Activated T-helper 1 cell treated with anti-CD3 and anti-CD28 coated beads, Interleukin-12 subunit alpha, Interleukin-12 subunit beta, Interleukin-2, Interleukin-4 antibody, amounts not matched to agents 30 ng/mL and 10 ng/mL and 1 ng/mL, durations not matched to agents 14 hours and 24 hours and 36 hours (primary cell): Measurements from ENCODE around the gene CSMD2. TPM values are rescaled to one million over a fixed set of nuclear protein-coding genes. Genes with fewer than 3 reads are reported as not detected.

Experiments used
- DNase-seq: peaks from one replicate; pipeline ENCODE4 v3.0.0; 2021; ENCODE audit warnings: low spot score
- H3K27ac Mint-ChIP-seq: one replicate; pipeline ENCODE4 v1.8.0; 2021; ENCODE audit warnings: mild to moderate bottlenecking, mixed read lengths
- H3K27me3 Mint-ChIP-seq: one replicate; pipeline ENCODE4 v1.8.0; 2022; ENCODE audit warnings: mild to moderate bottlenecking, moderate library complexity, mixed read lengths; ENCODE audit not compliant: insufficient read depth
- H3K36me3 Mint-ChIP-seq: one replicate; pipeline ENCODE4 v1.8.0; 2021; ENCODE audit warnings: low read depth, mixed read lengths
- H3K4me1 Mint-ChIP-seq: one replicate; pipeline ENCODE4 v1.8.0; 2021; ENCODE audit warnings: low read depth, mixed read lengths
- H3K4me3 Mint-ChIP-seq: one replicate; pipeline ENCODE4 v1.8.0; 2021; ENCODE audit warnings: mild to moderate bottlenecking, moderate library complexity, mixed read lengths
- H3K9me3 Mint-ChIP-seq: one replicate; pipeline ENCODE4 v1.8.0; 2021; ENCODE audit warnings: mixed read lengths
- intact Hi-C: fragments of 100-400 bp; cut with micrococcal nuclease; formaldehyde crosslinking; loops from one replicate; pipeline ENCODE4 v1.15.1; 2024
- total RNA-seq: library from RNA; stranded (reverse); gene quantifications from 2 replicates; pipeline ENCODE4 v1.2.3, GENCODE V29; 2022

CSMD2 gene
- total RNA-seq, 1 donor from 2014 or later: not detected

DNA sequence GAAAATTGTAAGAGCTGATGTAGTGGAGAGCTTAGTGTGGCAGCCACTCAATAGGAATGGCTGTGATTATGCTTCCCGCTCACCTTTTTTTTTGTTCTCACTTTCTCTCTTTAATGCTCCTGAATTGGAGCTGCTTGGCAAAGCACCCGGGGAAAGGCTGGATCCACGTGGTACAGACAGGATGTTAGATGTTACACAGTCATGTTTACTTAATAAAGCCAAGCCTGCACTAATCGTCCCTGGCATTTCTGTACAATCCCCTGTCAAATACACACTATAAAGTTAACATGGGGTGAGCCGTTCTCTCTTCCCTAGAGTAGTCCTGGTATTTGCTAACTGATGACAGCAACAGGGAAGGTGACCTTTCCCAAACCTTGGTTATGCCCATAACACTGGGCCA is 504.8 kb downstream of the CSMD2 start:
- Mint-ChIP-seq H3K27me3 (peaks cover 4% of the 10 kb centered on the region), H3K4me3 (no peak overlapping the region), H3K9me3 (no peaks in the 10 kb centered on the region), H3K4me1 (no peaks in the 10 kb centered on the region), H3K27ac (no peak overlapping the region), H3K36me3 (no peaks in the 10 kb centered on the region)
- intact Hi-C loops: no loop called here
- DNase-seq: no peak

DNA sequence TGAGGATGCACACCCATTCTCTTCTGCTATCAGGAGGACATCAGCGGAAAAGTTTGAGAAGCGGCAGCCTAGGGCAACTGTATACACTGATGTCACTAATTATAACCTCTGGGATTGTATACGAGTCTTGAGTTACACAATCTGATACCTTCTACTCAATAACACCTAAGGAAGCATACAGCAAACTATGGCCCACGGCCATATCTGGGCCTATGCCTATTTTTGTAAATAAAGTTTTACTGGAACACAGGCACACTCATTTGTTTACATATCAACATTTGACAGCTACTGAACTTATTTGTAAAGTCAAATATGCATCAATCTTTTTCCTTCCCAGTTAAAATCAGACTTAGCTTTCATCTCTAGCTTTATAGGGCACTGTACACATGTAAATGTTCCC is 505.4 kb downstream of the CSMD2 start:
- Mint-ChIP-seq H3K9me3 (no peaks in the 10 kb centered on the region), H3K4me1 (no peaks in the 10 kb centered on the region), H3K27me3 (peaks cover 4% of the 10 kb centered on the region), H3K36me3 (no peaks in the 10 kb centered on the region), H3K27ac (no peak overlapping the region), H3K4me3 (no peak overlapping the region)
- intact Hi-C loops: no loop called here
- no peak for DNase-seq

DNA sequence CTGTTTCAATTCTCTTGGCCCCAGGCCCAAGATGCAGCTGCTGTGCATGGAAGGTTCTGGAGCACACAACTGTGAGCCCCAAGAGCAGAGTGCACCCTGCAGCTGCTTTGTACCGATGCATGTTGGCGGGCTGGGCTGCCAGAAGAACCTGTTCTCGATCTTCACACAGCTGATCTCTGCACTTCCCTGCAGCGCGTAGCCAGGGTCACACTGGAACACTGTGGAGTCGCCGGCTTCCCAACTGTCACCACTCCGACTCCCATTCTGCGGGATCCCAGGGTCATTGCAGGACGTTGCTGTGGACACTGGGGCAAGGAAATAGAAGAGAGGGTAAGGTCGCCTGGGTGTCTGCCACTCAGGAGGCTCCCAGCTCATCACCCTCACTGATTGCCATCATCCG is 507.2 kb downstream of the CSMD2 start:
- Mint-ChIP-seq H3K4me1 (no peaks in the 10 kb centered on the region), H3K4me3 (no peak overlapping the region), H3K9me3 (no peaks in the 10 kb centered on the region), H3K27ac (no peak overlapping the region), H3K36me3 (no peaks in the 10 kb centered on the region), H3K27me3 (peaks cover 6% of the 10 kb centered on the region)
- intact Hi-C loops: no loop called here
- no peak for DNase-seq

DNA sequence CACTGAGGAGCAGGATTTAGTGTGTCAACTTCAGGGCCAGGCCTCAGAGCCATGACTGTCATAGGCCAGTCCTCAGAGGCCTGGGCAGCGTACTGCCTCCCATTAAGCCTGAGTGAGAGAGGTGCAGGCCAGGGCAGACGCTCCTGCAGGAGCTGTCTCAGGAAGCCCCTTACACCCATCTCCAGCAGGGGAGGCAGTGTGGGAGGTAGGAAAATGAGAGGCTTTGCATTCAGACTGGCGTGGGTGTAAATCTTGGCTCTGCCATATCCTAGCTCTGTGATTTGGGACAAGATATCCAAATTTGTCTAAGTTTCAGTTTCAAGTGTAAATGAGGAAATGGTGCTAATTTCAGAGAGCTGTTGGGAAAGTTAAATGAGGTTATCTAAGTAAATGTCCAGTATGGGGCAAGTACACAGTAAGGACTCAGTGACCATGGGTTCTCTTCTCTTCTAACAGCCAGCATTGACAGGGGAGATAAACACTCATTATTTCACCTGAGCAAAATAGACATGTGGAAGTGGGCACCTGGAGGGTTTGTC is 508.5 kb downstream of the CSMD2 start:
- Mint-ChIP-seq H3K27me3 (peaks cover 6% of the 10 kb centered on the region), H3K36me3 (no peaks in the 10 kb centered on the region), H3K4me1 (no peaks in the 10 kb centered on the region)

DNA sequence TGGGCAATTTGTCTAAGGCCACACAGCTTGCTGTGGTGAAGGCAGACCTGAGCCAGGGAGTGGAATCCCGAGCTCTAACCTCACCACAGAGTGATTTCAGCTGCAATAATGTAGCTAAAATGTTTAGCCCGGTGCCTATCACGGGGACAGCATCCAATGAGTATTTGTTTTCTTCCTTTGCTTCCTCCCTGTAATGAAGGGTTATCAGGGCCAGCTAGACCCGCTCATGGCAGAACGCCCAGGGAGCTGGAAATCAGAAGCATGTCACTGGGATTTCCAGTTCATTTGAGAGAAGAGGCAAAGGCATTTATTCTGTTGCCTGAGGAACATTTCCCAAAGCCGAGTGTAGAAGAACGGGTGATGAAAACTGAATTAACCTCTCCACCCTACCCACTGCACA is 509.5 kb downstream of the CSMD2 start:
- no peak for DNase-seq
- Mint-ChIP-seq H3K4me3 (no peak overlapping the region), H3K36me3 (no peaks in the 10 kb centered on the region), H3K27me3 (peaks cover 6% of the 10 kb centered on the region), H3K4me1 (no peaks in the 10 kb centered on the region), H3K9me3 (no peaks in the 10 kb centered on the region), H3K27ac (no peak overlapping the region)
- intact Hi-C loops: no loop called here

More for the DNA sequence above, 508.5 kb downstream of the CSMD2 start:
- Mint-ChIP-seq H3K9me3 (no peaks in the 10 kb centered on the region), H3K27ac (no peak overlapping the region), H3K4me3 (no peak overlapping the region)
- DNase-seq: no peak
- intact Hi-C loops: no loop called here

DNA sequence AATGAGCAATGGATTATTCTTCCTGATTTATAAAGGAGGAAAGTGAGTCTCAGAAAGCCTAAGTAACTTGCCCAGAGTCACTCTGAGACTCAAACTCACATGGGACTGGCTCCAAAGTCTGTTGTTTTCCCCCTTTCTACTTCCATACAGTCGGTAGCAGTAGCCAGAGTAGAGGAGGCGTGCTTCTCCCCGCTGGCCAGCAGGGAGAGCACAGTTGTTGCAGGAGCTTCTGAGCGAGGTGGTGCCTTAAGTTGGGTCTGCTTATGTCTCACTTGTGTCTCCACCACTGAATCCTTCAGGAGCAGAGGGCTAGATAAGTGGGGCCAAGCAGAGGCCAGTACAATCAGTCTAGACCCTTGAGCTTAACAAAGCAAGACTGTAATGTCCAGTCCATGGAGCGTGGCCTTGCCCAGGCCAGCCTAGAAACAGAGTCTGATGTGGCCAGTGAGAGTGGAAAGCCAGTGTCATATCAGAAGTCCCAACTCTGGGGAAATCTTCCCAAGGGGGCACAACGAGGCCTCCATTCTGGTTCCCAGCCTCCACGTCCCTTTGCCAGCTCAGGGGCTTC is 510.7 kb downstream of the CSMD2 start:
- no peaks in the 10 kb centered on the region for H3K9me3 Mint-ChIP-seq
- H3K27ac Mint-ChIP-seq: no peak overlapping the region
- peaks cover 6% of the 10 kb centered on the region for H3K27me3 Mint-ChIP-seq

DNA sequence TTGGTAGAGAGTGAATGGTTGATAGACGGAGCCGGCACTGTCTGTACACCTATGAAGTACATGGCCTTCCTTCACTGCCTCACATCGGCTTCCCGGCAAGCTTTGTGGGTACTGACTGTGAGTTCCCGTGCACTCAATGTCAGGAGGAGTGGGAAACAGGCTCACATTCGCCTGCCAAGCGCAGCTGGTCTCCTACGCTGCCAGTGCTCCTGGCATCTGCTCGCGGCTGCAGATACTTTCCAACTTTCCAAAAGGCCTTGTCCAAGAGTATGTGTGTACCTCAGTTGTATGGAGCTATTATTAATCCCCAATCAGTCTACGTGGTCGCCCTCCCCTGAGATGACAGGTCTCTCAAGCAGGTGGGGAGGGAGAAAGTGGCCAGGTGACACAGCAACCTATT is 511.8 kb downstream of the CSMD2 start:
- H3K4me3 Mint-ChIP-seq: no peak overlapping the region
- no peaks in the 10 kb centered on the region for H3K4me1 Mint-ChIP-seq
- no peak for DNase-seq
- H3K27ac Mint-ChIP-seq: no peak overlapping the region
- no peaks in the 10 kb centered on the region for H3K36me3 Mint-ChIP-seq
- H3K9me3 Mint-ChIP-seq: no peaks in the 10 kb centered on the region
- H3K27me3 Mint-ChIP-seq: peaks cover 6% of the 10 kb centered on the region
- intact Hi-C loops: no loop called here

More for the DNA sequence above, 510.7 kb downstream of the CSMD2 start:
- intact Hi-C loops: no loop called here
- H3K36me3 Mint-ChIP-seq: no peaks in the 10 kb centered on the region
- H3K4me1 Mint-ChIP-seq: no peaks in the 10 kb centered on the region
- no peak for DNase-seq
- H3K4me3 Mint-ChIP-seq: no peak overlapping the region

DNA sequence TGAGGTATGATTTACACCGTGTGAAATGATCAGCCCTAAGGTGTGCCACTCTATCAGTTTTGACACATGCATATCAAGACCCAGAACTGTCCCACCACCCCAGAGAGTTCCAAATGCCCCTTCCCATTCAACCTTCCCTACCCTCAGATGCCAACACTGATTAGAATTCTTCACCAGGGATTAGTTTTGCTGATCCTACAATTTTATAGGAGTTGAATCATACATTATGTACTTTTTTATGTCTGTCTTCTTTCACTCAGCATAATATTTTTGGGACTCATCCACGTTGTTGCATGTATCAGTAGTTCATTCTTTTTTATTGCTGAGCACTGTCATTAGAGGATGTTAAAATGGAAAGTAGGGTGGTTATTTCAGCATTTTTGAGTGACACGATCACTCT is 514.3 kb downstream of the CSMD2 start:
- no peak overlapping the region for H3K4me3 Mint-ChIP-seq

DNA sequence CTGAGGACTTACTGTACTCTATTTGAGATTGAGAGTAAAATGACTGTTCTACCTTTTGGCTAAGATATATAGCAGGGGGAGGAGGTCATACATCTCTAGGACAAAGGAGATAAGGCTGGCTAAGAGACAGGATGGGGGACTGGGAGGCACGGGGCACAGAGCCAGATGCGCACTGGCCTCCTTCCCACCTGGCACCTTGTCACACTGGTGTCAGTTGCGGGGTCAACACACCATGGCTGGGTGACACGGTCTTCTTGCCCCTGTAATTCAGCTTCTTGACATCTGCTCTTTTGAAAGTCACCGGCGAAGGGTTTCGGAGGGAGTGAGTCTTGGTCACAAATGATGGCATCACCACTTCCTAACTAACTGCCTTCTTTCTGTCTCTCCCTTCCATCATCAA is 515.3 kb downstream of the CSMD2 start:
- no peak for DNase-seq
- Mint-ChIP-seq H3K4me1 (no peaks in the 10 kb centered on the region), H3K27me3 (peaks cover 4% of the 10 kb centered on the region), H3K27ac (no peak overlapping the region), H3K36me3 (no peaks in the 10 kb centered on the region), H3K4me3 (no peak overlapping the region), H3K9me3 (no peaks in the 10 kb centered on the region)
- intact Hi-C loops: no loop called here

More for the DNA sequence above, 514.3 kb downstream of the CSMD2 start:
- Mint-ChIP-seq H3K27me3 (peaks cover 8% of the 10 kb centered on the region), H3K9me3 (no peaks in the 10 kb centered on the region), H3K36me3 (no peaks in the 10 kb centered on the region), H3K27ac (no peak overlapping the region), H3K4me1 (no peaks in the 10 kb centered on the region)
- no peak for DNase-seq
- intact Hi-C loops: no loop called here

DNA sequence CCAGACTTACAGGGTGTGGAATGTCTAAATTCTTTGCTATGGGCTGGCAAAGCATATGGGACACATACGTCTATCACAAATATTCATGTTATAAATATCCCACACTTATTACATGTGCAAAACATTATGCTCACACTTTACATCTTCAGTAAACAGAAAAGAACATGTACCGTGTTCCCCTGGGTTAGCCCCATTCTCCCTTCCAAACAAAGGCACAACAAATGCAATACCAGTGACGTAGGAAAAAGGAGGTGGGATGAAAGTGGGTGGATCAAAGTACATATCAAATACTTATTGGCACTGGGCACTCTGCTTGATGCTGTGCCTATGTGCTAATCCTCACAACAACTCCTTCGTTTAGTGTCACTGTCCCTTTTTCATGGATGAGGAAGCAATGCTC is 521.8 kb downstream of the CSMD2 start:
- H3K27ac Mint-ChIP-seq: no peak overlapping the region
- H3K36me3 Mint-ChIP-seq: no peaks in the 10 kb centered on the region
- H3K4me1 Mint-ChIP-seq: no peaks in the 10 kb centered on the region
- intact Hi-C loops: no loop called here
- no peak overlapping the region for H3K4me3 Mint-ChIP-seq
- no peak for DNase-seq
- H3K9me3 Mint-ChIP-seq: no peaks in the 10 kb centered on the region
- H3K27me3 Mint-ChIP-seq: peaks cover 5% of the 10 kb centered on the region

DNA sequence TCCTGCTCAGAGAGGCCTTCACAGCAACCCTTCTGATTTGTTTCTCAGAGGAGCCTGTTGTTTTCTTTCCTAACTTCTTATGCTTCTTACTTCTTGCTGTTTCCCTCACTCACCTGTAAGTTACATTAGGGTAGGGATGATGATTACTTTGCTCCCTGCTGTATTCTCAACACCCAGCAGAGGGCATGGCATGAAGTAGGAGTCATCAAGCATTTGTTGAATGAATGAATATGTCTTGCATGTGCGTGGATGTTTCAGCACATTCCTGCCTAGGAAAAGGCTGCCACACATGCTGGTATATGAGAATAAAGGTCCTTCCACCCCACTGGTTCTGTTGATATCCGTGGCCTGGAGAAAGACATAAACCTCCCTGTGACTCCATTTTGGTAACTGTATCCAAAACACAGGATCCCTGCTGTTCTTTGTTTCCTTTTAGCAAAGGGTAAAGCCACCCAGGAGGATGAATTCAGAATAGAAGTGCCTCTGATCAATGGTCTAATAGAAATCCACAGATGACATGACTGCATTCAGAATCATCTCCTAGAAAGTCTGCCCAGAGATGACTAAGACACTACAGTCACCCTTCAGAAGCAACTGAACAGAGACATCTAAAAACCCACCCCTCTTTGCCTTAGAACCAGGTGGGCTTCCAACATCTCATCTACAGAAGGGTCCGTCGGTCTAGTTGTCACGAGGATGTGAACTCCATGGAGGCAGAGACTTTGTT is 523.8 kb downstream of the CSMD2 start:
- DNase-seq: no peak
- Mint-ChIP-seq H3K36me3 (no peaks in the 10 kb centered on the region), H3K9me3 (no peaks in the 10 kb centered on the region), H3K4me1 (no peaks in the 10 kb centered on the region), H3K4me3 (no peak overlapping the region), H3K27ac (no peak overlapping the region), H3K27me3 (peaks cover 3% of the 10 kb centered on the region)
- intact Hi-C loops: no loop called here

DNA sequence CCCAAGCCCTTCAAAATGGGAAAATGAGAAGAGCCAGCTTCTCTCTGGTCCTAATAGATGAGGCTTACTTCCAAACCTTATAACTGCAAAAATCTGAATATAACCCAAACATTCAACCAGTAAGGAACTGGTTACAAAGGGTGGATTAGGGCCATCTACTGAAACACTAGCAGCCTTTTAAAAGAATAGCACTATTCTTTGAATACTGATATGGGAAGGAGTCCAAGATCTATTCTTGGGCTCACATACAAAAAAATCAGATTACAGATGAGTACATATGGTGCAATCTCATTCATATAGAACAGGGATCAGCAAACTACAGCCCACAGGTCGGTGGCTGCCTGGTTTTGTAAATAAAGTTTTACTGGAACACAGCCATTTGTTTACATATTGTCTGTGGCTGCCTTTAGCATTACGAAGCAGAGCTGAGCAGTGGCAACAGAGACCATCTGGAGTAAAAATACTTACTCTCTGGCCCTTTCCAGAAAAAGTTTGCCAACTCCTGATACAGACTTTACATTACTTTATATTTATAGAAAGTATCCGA is 524.8 kb downstream of the CSMD2 start:
- H3K27me3 Mint-ChIP-seq: peaks cover 3% of the 10 kb centered on the region
- no peaks in the 10 kb centered on the region for H3K36me3 Mint-ChIP-seq
- no peak for DNase-seq
- H3K27ac Mint-ChIP-seq: no peak overlapping the region
- no peaks in the 10 kb centered on the region for H3K9me3 Mint-ChIP-seq
- intact Hi-C loops: no loop called here
- no peaks in the 10 kb centered on the region for H3K4me1 Mint-ChIP-seq
- H3K4me3 Mint-ChIP-seq: no peak overlapping the region

DNA sequence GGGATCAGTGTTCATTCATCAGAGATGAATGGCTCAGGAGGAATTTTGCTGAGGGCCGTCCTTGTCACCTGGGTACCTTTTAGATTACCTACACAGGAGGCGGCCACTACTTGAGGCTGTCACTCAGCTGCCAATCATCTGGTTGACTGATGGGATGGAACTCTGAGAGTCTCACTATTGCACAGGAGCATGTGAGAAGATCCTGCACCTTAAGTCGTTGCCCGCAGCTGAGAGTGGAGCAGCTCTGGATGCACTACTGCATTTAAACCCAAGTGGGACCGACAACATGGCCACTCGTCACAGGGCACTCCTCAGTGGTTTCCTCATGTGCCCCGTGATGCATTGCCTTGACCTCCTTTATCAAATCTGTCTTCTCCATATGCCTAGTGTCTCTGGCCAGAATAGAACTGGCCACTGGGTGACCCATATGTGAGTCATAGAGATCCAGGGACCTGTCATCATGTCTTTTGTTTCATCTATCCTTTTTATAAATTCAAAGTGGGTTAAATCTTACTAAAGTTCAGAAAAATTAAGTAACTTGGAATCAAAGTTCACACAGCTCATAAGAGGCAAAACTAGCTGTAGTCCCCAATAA is 527.1 kb downstream of the CSMD2 start:
- intact Hi-C loops: no loop called here
- H3K4me1 Mint-ChIP-seq: no peaks in the 10 kb centered on the region
- H3K9me3 Mint-ChIP-seq: no peaks in the 10 kb centered on the region
- no peak overlapping the region for H3K27ac Mint-ChIP-seq
- H3K4me3 Mint-ChIP-seq: no peak overlapping the region
- H3K27me3 Mint-ChIP-seq: peaks cover 6% of the 10 kb centered on the region
- no peaks in the 10 kb centered on the region for H3K36me3 Mint-ChIP-seq
- no peak for DNase-seq
